ENCODE data around the gene ITPRIPL2. TPM values are rescaled to one million over a fixed set of nuclear protein-coding genes. Genes with fewer than 3 reads are reported as not detected.
A peak's percentile ranks its signal among the peaks of the same experiment; 100 is the strongest.

ITPRIPL2 gene
- total RNA-seq, 4 donors from 2014 or later: 22.9 to 79.3 (median 48.0) TPM

DNA sequence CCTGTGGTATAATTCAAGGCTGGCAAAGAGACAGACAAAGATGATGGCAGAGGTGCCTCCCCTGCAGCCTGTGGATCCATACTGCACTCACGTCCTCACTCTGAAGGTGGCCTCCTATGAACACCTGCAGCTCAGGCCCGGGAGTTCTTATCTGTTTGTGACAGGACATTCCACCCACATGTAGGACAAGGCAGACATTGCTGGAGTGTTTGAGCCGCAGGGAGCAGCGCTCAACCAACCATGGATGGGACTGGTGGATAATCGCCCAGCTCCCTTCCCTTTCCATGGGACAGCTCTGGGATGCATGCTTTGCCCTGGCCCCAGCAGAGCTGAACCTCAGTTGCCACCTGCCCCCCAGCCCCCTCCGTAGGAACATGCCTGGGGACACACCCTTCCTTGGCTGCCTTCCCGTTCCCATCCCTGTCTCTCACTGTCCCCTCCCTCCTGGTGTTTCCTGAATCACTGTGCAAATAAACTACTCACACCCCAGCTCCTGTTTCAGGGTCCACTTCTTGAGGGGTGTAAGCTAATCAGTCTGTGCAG, 22.2 kb downstream of the ITPRIPL2 start:
- intact Hi-C loops (cut with DNase I; ENCODE audit: low total_unique reads) (no loop called here), in situ Hi-C loops (cut with MboI; ENCODE audit: low pct_ligation_motif_present in 1 of 4, low pct_unique_long_range_greater_than_20kb in 1 of 4, low sequenced_read_pairs in 3 of 4) (no loop called here)
- Histone ChIP-seq H3K9me3 (no peaks in the 10 kb centered on the region), H3K27me3 (no peaks in the 10 kb centered on the region), H3K36me3 (no peaks in the 10 kb centered on the region), H3K4me3 (no peak overlapping the region), H3K4me1 (peaks cover 31 to 64% (median 43%) of the 10 kb centered on the region in 4 donors), H3K27ac (peak overlapping the region; percentile 46 to 64 (median 59))
- 0 to 33% methylated on average over 2 to 7 of the region's 7 CpGs for WGBS, 2 donors (ENCODE audit: low coverage in 1 of 2)
- DNase-seq: peak; percentile 85
- TF ChIP-seq POLR2AphosphoS5 (IDR thresholded peaks at IDR 0.05): no peak
- no peak for TF ChIP-seq EP300 (IDR thresholded peaks at IDR 0.05; ENCODE audit: low read depth)
- TF ChIP-seq, protein P1, sequence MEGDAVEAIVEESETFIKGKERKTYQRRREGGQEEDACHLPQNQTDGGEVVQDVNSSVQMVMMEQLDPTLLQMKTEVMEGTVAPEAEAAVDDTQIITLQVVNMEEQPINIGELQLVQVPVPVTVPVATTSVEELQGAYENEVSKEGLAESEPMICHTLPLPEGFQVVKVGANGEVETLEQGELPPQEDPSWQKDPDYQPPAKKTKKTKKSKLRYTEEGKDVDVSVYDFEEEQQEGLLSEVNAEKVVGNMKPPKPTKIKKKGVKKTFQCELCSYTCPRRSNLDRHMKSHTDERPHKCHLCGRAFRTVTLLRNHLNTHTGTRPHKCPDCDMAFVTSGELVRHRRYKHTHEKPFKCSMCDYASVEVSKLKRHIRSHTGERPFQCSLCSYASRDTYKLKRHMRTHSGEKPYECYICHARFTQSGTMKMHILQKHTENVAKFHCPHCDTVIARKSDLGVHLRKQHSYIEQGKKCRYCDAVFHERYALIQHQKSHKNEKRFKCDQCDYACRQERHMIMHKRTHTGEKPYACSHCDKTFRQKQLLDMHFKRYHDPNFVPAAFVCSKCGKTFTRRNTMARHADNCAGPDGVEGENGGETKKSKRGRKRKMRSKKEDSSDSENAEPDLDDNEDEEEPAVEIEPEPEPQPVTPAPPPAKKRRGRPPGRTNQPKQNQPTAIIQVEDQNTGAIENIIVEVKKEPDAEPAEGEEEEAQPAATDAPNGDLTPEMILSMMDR (IDR thresholded peaks at IDR 0.05): no peak
- no peak for TF ChIP-seq POLR2A (IDR thresholded peaks at IDR 0.05)

DNA sequence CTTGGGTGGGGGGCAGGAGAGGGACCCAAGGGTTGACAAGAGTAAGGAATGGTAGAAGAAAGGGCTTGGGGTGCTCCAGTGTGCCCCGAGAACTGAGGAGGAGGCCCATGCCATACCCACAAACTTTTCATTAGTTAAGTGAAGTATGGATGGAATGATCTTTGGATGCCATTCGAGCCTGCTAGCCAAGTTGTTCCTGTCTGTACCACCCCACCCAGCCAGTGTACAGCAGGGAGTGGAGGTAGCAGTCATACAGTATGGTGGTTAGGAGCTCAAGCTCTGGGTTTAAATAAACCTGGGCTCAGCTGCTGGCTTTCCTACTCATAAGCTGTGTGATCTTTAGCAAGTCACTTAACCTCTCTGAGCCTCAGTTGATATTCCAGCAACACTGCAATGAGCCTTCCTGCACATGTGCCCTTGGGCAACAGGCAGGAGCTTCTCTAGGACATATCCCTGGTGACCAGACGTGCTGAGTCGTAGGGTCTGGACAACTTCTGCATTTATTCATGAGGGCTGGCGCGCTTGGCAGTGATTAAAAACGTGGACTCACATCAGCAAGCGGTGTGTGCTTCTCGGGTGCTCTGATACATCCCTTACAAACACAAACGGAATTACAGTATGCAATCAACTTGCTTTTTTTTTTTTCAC, 22.9 kb downstream of the ITPRIPL2 start:
- peaks cover 24 to 57% (median 36%) of the 10 kb centered on the region in 4 donors for H3K4me1 ChIP-seq

DNA sequence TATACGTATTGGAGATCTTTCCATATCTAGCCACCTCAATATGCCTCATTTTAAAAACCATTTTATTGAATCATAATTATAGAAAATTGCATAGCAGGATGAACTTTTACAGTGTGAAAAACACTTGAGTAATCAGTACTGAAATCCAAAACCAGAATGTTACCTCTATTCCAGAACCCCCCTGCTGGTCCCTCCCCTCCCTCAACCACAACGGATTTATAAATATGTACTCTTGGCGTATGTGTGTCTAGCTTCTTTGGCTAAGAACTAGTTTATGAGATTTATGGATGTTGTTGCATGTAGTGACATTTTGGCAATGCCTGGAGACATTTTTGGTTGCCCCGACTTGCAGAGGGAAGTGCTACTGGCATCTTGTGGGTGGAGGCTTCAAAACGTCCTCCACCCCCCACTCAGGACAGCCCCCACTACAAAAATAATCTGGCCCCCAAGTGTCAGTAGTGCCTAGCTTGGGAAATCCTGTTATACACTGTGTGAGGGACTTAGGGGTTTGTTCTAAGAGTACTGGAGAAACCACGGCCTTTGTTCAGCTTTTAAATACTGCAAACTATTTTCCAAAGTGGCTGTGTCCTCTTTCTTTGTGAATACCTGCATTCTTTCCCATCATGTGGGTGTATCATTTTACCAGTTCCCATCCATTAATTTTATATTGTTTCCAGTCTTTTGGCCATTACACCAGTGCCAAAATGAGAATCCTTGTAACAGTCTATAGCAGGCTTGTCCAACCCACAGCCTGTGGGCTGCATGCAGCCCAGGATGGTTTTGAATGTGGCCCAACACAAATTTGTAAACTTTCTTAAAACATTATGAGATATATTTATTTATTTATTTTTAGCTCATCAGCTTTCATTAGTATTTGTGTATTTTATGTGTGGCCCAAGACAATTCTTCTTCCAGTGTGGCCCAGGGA, 23.7 kb downstream of the ITPRIPL2 start:
- no peaks in the 10 kb centered on the region for H3K9me3 ChIP-seq
- peak overlapping the region; percentile 46 to 64 (median 59) for H3K27ac ChIP-seq
- intact Hi-C loops (cut with DNase I; ENCODE audit: low total_unique reads): no loop called here
- TF ChIP-seq EP300 (IDR thresholded peaks at IDR 0.05; ENCODE audit: low read depth) (no peak), POLR2A (IDR thresholded peaks at IDR 0.05) (no peak), POLR2AphosphoS5 (IDR thresholded peaks at IDR 0.05) (peak; percentile 5 to 38 (median 10))
- 24 to 41% methylated on average over 2 to 6 of the region's 6 CpGs for WGBS, 2 donors (ENCODE audit: low coverage in 1 of 2)
- no peaks in the 10 kb centered on the region for H3K27me3 ChIP-seq
- no peaks in the 10 kb centered on the region for H3K36me3 ChIP-seq
- H3K4me1 ChIP-seq: peaks cover 22 to 49% (median 30%) of the 10 kb centered on the region in 4 donors
- H3K4me3 ChIP-seq: no peak overlapping the region
- no peak for DNase-seq
- in situ Hi-C loops (cut with MboI; ENCODE audit: low pct_ligation_motif_present in 1 of 4, low pct_unique_long_range_greater_than_20kb in 1 of 4, low sequenced_read_pairs in 3 of 4): no loop called here

More for the DNA sequence above, 22.9 kb downstream of the ITPRIPL2 start:
- DNase-seq: peak; percentile 36
- no peaks in the 10 kb centered on the region for H3K9me3 ChIP-seq
- no peaks in the 10 kb centered on the region for H3K27me3 ChIP-seq
- intact Hi-C loops (cut with DNase I; ENCODE audit: low total_unique reads) (no loop called here), in situ Hi-C loops (cut with MboI; ENCODE audit: low pct_ligation_motif_present in 1 of 4, low pct_unique_long_range_greater_than_20kb in 1 of 4, low sequenced_read_pairs in 3 of 4) (no loop called here)
- WGBS, 2 donors (ENCODE audit: low coverage in 1 of 2): 22 to 32% methylated on average over 6 to 10 of the region's 10 CpGs
- H3K4me3 ChIP-seq: no peak overlapping the region
- peak overlapping the region; percentile 46 to 64 (median 59) for H3K27ac ChIP-seq
- TF ChIP-seq, protein P1 (IDR thresholded peaks at IDR 0.05): no peak
- TF ChIP-seq POLR2AphosphoS5 (IDR thresholded peaks at IDR 0.05) (peak in 2 of 3 donors; percentile 50 to 53), EP300 (IDR thresholded peaks at IDR 0.05; ENCODE audit: low read depth) (no peak), POLR2A (IDR thresholded peaks at IDR 0.05) (no peak)
- H3K36me3 ChIP-seq: no peaks in the 10 kb centered on the region

DNA sequence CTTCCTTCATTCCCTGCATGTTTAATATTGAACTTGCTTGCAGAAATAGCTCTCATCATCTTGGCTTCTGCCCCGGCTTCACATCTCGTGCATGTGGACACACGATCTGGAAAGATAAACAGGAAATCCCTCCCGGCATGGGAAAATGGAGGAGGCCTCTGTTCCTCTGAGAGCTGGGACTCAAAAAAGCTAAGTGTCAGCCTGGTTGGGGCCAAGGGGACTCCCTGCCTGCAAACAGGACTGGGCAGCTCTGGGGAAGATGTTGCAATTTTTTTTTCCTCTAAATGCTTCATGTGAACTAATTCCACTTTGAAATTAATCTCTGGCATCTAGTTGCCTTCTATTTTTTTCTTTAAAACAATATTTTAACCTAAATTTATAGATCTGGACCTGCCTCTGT, 24.8 kb downstream of the ITPRIPL2 start:
- intact Hi-C loops (cut with DNase I; ENCODE audit: low total_unique reads): no loop called here
- H3K27ac ChIP-seq: peak overlapping the region; percentile 18 to 64 (median 55)
- H3K9me3 ChIP-seq: no peaks in the 10 kb centered on the region
- H3K4me1 ChIP-seq: peaks cover 22 to 48% (median 29%) of the 10 kb centered on the region in 4 donors
- in situ Hi-C loops (cut with MboI; ENCODE audit: low pct_ligation_motif_present in 1 of 4, low pct_unique_long_range_greater_than_20kb in 1 of 4, low sequenced_read_pairs in 3 of 4): no loop called here
- no peak overlapping the region for H3K4me3 ChIP-seq
- DNase-seq: peak; percentile 69
- no peaks in the 10 kb centered on the region for H3K27me3 ChIP-seq
- no peaks in the 10 kb centered on the region for H3K36me3 ChIP-seq
- TF ChIP-seq POLR2A (IDR thresholded peaks at IDR 0.05) (no peak), POLR2AphosphoS5 (IDR thresholded peaks at IDR 0.05) (peak in 1 of 3 donors; percentile 52), EP300 (IDR thresholded peaks at IDR 0.05; ENCODE audit: low read depth) (no peak)
- WGBS, 2 donors (ENCODE audit: low coverage in 1 of 2): 23% methylated on average over 4 of the region's 4 CpGs; no CpG with 5 or more reads in 1 of the 2 donors

All from transverse colon (tissue), 4 donors.